RWPE2 (cell line): ENCODE results near the gene PTP4A2.

Experiments used
- ATAC-seq: fragments of 200-7000 bp; cut with Tn5 transposase; 3 replicates; pipeline ENCODE4 v1.9.1; 2021; ENCODE audit warnings: low read depth
- DNase-seq: peaks from one replicate; pipeline ENCODE4 v3.0.0-alpha.2; 2020; ENCODE audit warnings: low spot score
- H3K27ac ChIP-seq: fragments of 450-650 bp; 2 replicates; pipeline ENCODE4 v1.5.1; 2017; ENCODE audit warnings: mild to moderate bottlenecking; ENCODE audit not compliant: poor library complexity, severe bottlenecking
- H3K27me3 ChIP-seq: fragments of 250-450 bp; sonication (Bioruptor Pico); 2 replicates; pipeline ENCODE4 v1.5.1; 2021; ENCODE audit warnings: mild to moderate bottlenecking, moderate library complexity; ENCODE audit not compliant: insufficient read depth, poor library complexity, severe bottlenecking
- H3K36me3 ChIP-seq: fragments of 250-450 bp; sonication (Bioruptor Pico); 2 replicates; pipeline ENCODE4 v1.5.1; 2020; ENCODE audit warnings: low read depth, mild to moderate bottlenecking, moderate library complexity
- H3K4me1 ChIP-seq: fragments of 250-450 bp; sonication (Bioruptor Pico); 2 replicates; pipeline ENCODE4 v1.5.1; 2021; ENCODE audit warnings: mild to moderate bottlenecking, moderate library complexity; ENCODE audit not compliant: insufficient read depth, poor library complexity, severe bottlenecking
- H3K4me3 ChIP-seq: fragments of 250-450 bp; sonication (Bioruptor Pico); 2 replicates; pipeline ENCODE4 v1.5.1; 2021; ENCODE audit warnings: mild to moderate bottlenecking, moderate library complexity; ENCODE audit not compliant: severe bottlenecking
- H3K9me3 ChIP-seq: fragments of 250-450 bp; sonication (Bioruptor Pico); 2 replicates; pipeline ENCODE4 v1.5.1; 2021; ENCODE audit warnings: mild to moderate bottlenecking, moderate library complexity; ENCODE audit not compliant: severe bottlenecking
- TF ChIP-seq, protein P1 (sequence below): fragments of 450-650 bp; IDR thresholded peaks from one replicate; pipeline ENCODE4 v1.5.1; 2017; ENCODE audit warnings: mild to moderate bottlenecking, moderate library complexity; ENCODE audit not compliant: poor library complexity, severe bottlenecking

The PTP4A2 gene

DNA sequence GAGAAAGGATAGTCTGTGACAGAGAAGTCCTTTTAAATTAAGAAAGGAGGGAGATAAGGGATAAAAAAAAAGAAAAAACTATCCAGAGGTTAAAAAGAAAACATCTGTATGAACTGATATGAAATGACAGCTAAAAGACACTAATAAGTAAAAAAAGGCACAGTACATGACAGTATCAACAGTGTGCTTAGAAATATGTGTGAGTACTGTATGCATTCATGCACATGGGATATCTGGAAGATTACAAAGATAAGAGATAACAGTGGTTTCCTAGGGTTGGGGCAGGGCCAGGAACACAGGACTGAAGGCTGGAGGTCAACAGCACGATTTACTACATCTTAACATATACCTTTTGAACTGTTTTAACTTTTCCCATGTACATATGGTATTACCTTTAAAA, 13.3 kb downstream of the PTP4A2 start:
- DNase-seq, result no peak
- TF ChIP-seq, protein P1, sequence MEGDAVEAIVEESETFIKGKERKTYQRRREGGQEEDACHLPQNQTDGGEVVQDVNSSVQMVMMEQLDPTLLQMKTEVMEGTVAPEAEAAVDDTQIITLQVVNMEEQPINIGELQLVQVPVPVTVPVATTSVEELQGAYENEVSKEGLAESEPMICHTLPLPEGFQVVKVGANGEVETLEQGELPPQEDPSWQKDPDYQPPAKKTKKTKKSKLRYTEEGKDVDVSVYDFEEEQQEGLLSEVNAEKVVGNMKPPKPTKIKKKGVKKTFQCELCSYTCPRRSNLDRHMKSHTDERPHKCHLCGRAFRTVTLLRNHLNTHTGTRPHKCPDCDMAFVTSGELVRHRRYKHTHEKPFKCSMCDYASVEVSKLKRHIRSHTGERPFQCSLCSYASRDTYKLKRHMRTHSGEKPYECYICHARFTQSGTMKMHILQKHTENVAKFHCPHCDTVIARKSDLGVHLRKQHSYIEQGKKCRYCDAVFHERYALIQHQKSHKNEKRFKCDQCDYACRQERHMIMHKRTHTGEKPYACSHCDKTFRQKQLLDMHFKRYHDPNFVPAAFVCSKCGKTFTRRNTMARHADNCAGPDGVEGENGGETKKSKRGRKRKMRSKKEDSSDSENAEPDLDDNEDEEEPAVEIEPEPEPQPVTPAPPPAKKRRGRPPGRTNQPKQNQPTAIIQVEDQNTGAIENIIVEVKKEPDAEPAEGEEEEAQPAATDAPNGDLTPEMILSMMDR, result no peak
- H3K4me1 ChIP-seq, result peaks cover 18% of the 10 kb centered on the region
- H3K27ac ChIP-seq, result no peak overlapping the region
- no peaks in the 10 kb centered on the region for H3K9me3 ChIP-seq
- no peak for ATAC-seq
- H3K27me3 ChIP-seq, result no peaks in the 10 kb centered on the region
- H3K4me3 ChIP-seq, result no peak overlapping the region
- H3K36me3 ChIP-seq, result peaks cover 35% of the 10 kb centered on the region

DNA sequence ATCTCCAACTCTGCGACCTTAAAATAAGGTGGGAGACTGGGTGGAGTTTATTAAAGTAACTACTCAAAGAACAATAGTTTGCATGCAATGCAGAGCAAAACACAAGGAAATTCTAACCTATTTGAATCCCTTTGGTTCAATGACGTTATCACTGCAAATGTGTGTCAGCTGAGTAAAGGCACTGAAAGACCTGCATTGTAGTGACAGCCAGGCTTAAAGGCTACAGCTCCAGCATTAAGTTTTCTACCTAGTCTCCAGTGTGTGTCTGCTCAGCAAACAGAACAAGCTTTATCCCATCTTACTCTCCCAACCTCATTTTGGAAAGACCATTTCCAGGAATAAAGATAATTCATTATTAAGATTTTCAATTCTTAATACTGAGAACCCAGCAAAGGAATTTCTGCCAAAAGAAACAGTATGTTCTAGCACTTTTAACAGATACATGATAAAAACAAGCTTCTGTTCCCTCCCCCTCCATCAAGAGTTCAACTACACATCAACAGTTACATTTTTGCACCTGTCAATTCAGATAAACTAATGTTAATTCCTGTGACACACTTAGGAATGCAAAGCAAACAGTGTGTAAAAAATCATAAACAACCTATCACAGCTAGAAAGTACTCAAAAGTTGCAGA, 14.2 kb downstream of the PTP4A2 start:
- no peak overlapping the region for H3K27ac ChIP-seq
- no peaks in the 10 kb centered on the region for H3K9me3 ChIP-seq
- ATAC-seq (no peak), DNase-seq (no peak)
- TF ChIP-seq, protein P1, result no peak
- H3K36me3 ChIP-seq, result peaks cover 32% of the 10 kb centered on the region
- H3K27me3 ChIP-seq, result no peaks in the 10 kb centered on the region
- no peak overlapping the region for H3K4me3 ChIP-seq
- H3K4me1 ChIP-seq, result peaks cover 12% of the 10 kb centered on the region

DNA sequence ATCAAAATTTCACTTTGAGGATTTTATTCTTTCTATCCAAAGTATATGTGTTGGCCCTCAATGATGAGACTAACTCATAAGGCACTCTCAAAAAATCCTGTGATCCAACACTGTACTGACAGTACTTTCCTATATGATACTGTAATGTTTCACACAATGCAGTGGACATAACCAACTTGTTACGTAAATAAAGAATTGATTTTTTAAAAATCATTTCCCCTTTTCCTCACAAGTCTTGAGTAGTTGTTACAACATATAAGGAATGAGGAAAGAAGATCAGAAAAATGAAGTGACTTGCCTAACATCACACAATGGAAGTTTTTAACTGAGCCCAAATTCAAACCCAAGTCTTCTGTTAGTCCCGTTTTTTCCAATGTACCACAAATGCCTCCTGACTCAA, 17.2 kb downstream of the PTP4A2 start:
- Histone ChIP-seq H3K4me3 (no peak overlapping the region), H3K9me3 (no peaks in the 10 kb centered on the region), H3K4me1 (peaks cover 3% of the 10 kb centered on the region), H3K36me3 (peaks cover 48% of the 10 kb centered on the region), H3K27me3 (no peaks in the 10 kb centered on the region), H3K27ac (no peak overlapping the region)
- DNase-seq, result no peak
- ATAC-seq, result no peak
- TF ChIP-seq, protein P1, result no peak

DNA sequence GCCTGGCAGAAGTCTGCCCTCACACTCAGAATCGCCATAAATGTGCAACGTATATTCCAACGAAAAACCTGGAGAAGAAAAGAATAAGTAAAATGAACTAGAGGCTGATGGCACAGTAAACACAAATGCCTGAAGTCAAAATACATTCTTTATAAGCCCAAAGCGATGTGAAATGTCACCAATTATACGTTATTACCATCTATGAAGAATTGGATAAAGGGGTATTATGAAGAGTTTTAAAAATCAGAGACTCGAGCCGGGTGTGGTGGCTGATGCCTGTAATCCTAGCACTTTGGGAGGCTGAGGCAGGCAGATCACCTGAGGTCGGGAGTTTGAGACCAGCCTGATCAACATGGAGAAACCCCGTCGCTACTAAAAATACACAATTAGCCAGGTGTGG, 18.6 kb downstream of the PTP4A2 start:
- H3K9me3 ChIP-seq, result no peaks in the 10 kb centered on the region
- TF ChIP-seq, protein P1, result no peak
- no peaks in the 10 kb centered on the region for H3K27me3 ChIP-seq
- H3K4me1 ChIP-seq, result peaks cover 3% of the 10 kb centered on the region
- no peak overlapping the region for H3K4me3 ChIP-seq
- H3K36me3 ChIP-seq, result peaks cover 58% of the 10 kb centered on the region
- H3K27ac ChIP-seq, result no peak overlapping the region
- DNase-seq (no peak), ATAC-seq (no peak)

DNA sequence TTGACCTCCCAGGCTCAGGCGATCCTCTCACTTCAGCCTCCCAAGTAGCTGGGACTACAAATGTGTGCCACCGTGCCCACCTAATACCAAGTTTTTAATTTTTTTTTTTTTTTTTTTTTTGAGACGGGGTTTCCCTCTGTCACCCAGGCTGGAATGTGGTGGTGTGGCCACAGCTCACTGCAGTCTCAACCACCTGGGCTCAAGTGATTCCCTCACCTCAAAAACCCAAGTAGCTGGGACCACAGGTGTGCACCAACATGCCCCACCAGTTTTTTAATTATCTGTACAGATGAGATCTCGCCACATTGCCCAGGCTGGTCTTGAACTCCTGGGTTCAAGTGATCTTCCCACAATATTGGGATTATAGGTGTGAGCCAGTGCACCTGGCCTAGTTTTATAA, 22.7 kb downstream of the PTP4A2 start:
- TF ChIP-seq, protein P1, result no peak
- Histone ChIP-seq H3K36me3 (peaks cover 90% of the 10 kb centered on the region), H3K27ac (no peak overlapping the region), H3K9me3 (no peaks in the 10 kb centered on the region), H3K4me1 (no peaks in the 10 kb centered on the region), H3K27me3 (no peaks in the 10 kb centered on the region), H3K4me3 (no peak overlapping the region)
- DNase-seq, result no peak
- ATAC-seq, result no peak
